Mesenchymal stem cell (in vitro differentiated cells and primary cell): ENCODE data around the gene KCNT1.

Experiments
- DNase-seq: peaks from one replicate; pipeline ENCODE4 v3.0.0-alpha.2; 2013
- H2AFZ ChIP-seq: one replicate; pipeline ENCODE4 v1.6.1; 2013; ENCODE audit warnings: low read depth, mild to moderate bottlenecking, control low read depth, inconsistent platforms, low read length, moderate library complexity
- H2AK5ac ChIP-seq: 2 replicates; pipeline ENCODE4 v1.6.1; 2013; ENCODE audit warnings: low read length, moderate library complexity, mild to moderate bottlenecking, inconsistent platforms; ENCODE audit not compliant: severe bottlenecking
- H2BK120ac ChIP-seq: one replicate; pipeline ENCODE4 v1.6.1; 2013; ENCODE audit warnings: low read depth, mild to moderate bottlenecking, inconsistent platforms, low read length, moderate library complexity
- H2BK12ac ChIP-seq, 2 experiments: one replicate each; pipeline ENCODE4 v1.6.1; 2013; ENCODE audit warnings: inconsistent platforms in 2 of 2, low read length in 2 of 2, mild to moderate bottlenecking in 2 of 2, moderate library complexity in 2 of 2, control low read depth in 1 of 2
- H2BK15ac ChIP-seq: one replicate; pipeline ENCODE4 v1.6.1; 2013; ENCODE audit warnings: mild to moderate bottlenecking, low read depth, inconsistent platforms; ENCODE audit not compliant: poor library complexity, severe bottlenecking
- H2BK5ac ChIP-seq: 2 replicates; pipeline ENCODE4 v1.6.1; 2013; ENCODE audit warnings: low read depth, mild to moderate bottlenecking, low read length, control low read depth, inconsistent platforms; ENCODE audit not compliant: poor library complexity, severe bottlenecking
- H3K14ac ChIP-seq, 2 experiments: one replicate each; pipeline ENCODE4 v1.6.1; 2013; ENCODE audit warnings: inconsistent platforms in 2 of 2, low read length in 2 of 2, control low read depth in 1 of 2, mild to moderate bottlenecking in 1 of 2, moderate library complexity in 1 of 2
- H3K18ac ChIP-seq, 2 experiments: one replicate each; pipeline ENCODE4 v1.6.1; 2013; ENCODE audit warnings: inconsistent platforms in 2 of 2, low read length in 2 of 2, control low read depth in 1 of 2, low read depth in 1 of 2, mild to moderate bottlenecking in 1 of 2
- H3K23ac ChIP-seq, 2 experiments: one replicate each; pipeline ENCODE4 v1.6.1; 2013; ENCODE audit warnings: inconsistent platforms in 2 of 2, low read length in 2 of 2, mild to moderate bottlenecking in 2 of 2, moderate library complexity in 2 of 2, control low read depth in 1 of 2
- H3K27ac ChIP-seq: 2 replicates; pipeline ENCODE4 v1.5.1; 2013; ENCODE audit warnings: mild to moderate bottlenecking, moderate library complexity, low read length, control low read depth, inconsistent platforms; ENCODE audit not compliant: poor library complexity, severe bottlenecking
- H3K27me3 ChIP-seq, 2 experiments: 2 replicates each; pipeline versions ENCODE4 v1.6.1 to v1.7.0; 2013; ENCODE audit warnings: low read length in 2 of 2, mild to moderate bottlenecking in 2 of 2, moderate library complexity in 2 of 2, control low read depth in 1 of 2, inconsistent platforms in 1 of 2; ENCODE audit not compliant: control insufficient read depth in 1 of 2, insufficient read depth in 1 of 2
- H3K36me3 ChIP-seq, 2 experiments: 2 replicates each; pipeline versions ENCODE4 v1.6.1 to v1.7.0; 2013; ENCODE audit warnings: low read length in 2 of 2, control low read depth in 1 of 2, inconsistent platforms in 1 of 2, low read depth in 1 of 2, mild to moderate bottlenecking in 1 of 2; ENCODE audit not compliant: insufficient read depth in 2 of 2, control insufficient read depth in 1 of 2
- H3K4ac ChIP-seq, 2 experiments: one replicate each; pipeline ENCODE4 v1.6.1; 2013; ENCODE audit warnings: inconsistent platforms in 2 of 2, low read length in 2 of 2, mild to moderate bottlenecking in 2 of 2, moderate library complexity in 2 of 2, control low read depth in 1 of 2, low read depth in 1 of 2
- H3K4me1 ChIP-seq: 2 replicates; pipeline ENCODE4 v1.6.1; 2013; ENCODE audit warnings: low read depth, low read length, control low read depth; ENCODE audit not compliant: control insufficient read depth, insufficient read depth
- H3K4me2 ChIP-seq: 2 replicates; pipeline ENCODE4 v1.6.1; 2013; ENCODE audit warnings: low read length, mild to moderate bottlenecking, inconsistent platforms; ENCODE audit not compliant: poor library complexity, severe bottlenecking
- H3K4me3 ChIP-seq, 2 experiments: 2 replicates each; pipeline versions ENCODE4 v1.5.1 to v1.7.0; 2013; ENCODE audit warnings: low read length in 2 of 2, mild to moderate bottlenecking in 2 of 2, control low read depth in 1 of 2, low read depth in 1 of 2; ENCODE audit not compliant: insufficient read depth in 1 of 2
- H3K79me1 ChIP-seq: replicated peaks from 2 replicates; pipeline ENCODE4 v1.6.1; 2013; ENCODE audit warnings: mild to moderate bottlenecking, control low read depth, low read length, inconsistent platforms; ENCODE audit not compliant: poor library complexity, severe bottlenecking
- H3K9ac ChIP-seq: 2 replicates; pipeline ENCODE4 v1.7.0; 2013; ENCODE audit warnings: mild to moderate bottlenecking, low read length, moderate library complexity
- H3K9me3 ChIP-seq: 2 replicates; pipeline ENCODE4 v1.7.0; 2013; ENCODE audit warnings: mild to moderate bottlenecking, low read length; ENCODE audit not compliant: control insufficient read depth
- H4K8ac ChIP-seq: one replicate; pipeline ENCODE4 v1.6.1; 2013; ENCODE audit warnings: inconsistent platforms, mild to moderate bottlenecking, low read length, moderate library complexity
- H4K91ac ChIP-seq: one replicate; pipeline ENCODE4 v1.6.1; 2013; ENCODE audit warnings: mild to moderate bottlenecking, low read length, inconsistent platforms
- WGBS: methylation state at CpG from one replicate; pipeline ENCODE4 v1.1.7; 2013; ENCODE audit warnings: mixed read lengths; 5-methylcytosine and 5-hydroxymethylcytosine counted together

Gene KCNT1

DNA sequence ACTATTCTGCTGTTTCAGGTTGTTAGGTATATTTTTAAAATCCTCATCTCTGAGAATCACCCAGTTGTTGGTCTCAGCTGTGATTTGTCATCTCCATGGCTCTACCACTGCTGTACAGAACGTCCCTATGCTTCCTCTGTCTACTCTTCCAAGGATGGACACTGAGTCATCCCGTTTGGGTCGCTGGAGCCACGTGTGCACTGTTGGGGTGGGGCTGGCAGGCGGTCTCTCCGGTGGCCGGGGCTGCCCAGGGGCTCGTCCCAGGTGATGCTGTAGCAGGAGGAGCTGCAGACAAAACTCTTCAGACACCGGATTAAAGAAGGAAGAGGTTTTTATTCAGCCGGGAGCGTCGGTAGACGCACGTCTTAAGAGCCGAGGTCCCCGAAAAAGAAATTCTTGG is 21.9 kb upstream of the KCNT1 start:
- Histone ChIP-seq H2AFZ (no peak overlapping the region), H3K9ac (no peak overlapping the region), H4K8ac (no peak overlapping the region), H3K23ac (no peak overlapping the region), H3K27me3 (peaks cover 0 to 6% of the 10 kb centered on the region in 2 experiments), H3K4me1 (peaks cover 2% of the 10 kb centered on the region), H4K91ac (no peak overlapping the region), H3K4me2 (no peak overlapping the region), H2AK5ac (no peak overlapping the region), H3K4me3 (no peak overlapping the region), H2BK12ac (no peak overlapping the region), H2BK120ac (no peak overlapping the region), H3K36me3 (no peaks in the 10 kb centered on the region), H2BK5ac (no peak overlapping the region), H3K4ac (no peak overlapping the region), H3K79me1 (no peaks in the 10 kb centered on the region), H3K9me3 (no peaks in the 10 kb centered on the region), H3K27ac (no peak overlapping the region), H2BK15ac (no peak overlapping the region), H3K18ac (no peak overlapping the region), H3K14ac (no peak overlapping the region)
- 71% methylated on average over 16 of the region's 16 CpGs for WGBS
- DNase-seq, result no peak

DNA sequence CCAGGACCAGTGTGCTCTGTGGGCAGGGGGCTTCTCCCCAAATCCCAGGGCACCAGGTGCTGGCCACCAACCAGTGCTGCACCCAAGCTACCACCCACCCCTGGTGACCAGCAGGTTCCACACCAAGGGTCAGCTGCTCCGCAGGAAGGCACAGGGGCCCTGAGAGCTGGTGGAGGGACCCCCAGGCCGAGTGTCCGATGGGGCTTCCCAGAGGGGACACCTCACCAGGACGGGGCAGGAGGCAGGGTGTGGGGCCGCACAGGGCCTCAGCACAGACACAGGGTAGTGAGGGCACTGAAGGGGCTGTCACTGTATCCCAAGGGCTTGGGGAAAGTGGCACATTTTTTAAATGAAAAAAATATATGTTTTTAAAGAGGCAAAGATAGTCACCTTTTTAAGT is 20.8 kb upstream of the KCNT1 start:
- H2BK120ac ChIP-seq, result no peak overlapping the region
- no peak overlapping the region for H2AFZ ChIP-seq
- no peak for DNase-seq
- no peak overlapping the region for H2AK5ac ChIP-seq
- no peaks in the 10 kb centered on the region for H3K36me3 ChIP-seq
- no peak overlapping the region for H3K18ac ChIP-seq
- H4K91ac ChIP-seq, result no peak overlapping the region
- H3K79me1 ChIP-seq, result no peaks in the 10 kb centered on the region
- peaks cover 2% of the 10 kb centered on the region for H3K4me1 ChIP-seq
- no peak overlapping the region for H3K23ac ChIP-seq
- H2BK15ac ChIP-seq, result no peak overlapping the region
- no peaks in the 10 kb centered on the region for H3K9me3 ChIP-seq
- no peak overlapping the region for H3K4ac ChIP-seq
- no peak overlapping the region for H3K9ac ChIP-seq
- no peak overlapping the region for H4K8ac ChIP-seq
- H3K4me2 ChIP-seq, result no peak overlapping the region
- H2BK12ac ChIP-seq, result no peak overlapping the region
- H2BK5ac ChIP-seq, result no peak overlapping the region
- H3K14ac ChIP-seq, result no peak overlapping the region
- no peak overlapping the region for H3K4me3 ChIP-seq
- no peak overlapping the region for H3K27ac ChIP-seq
- WGBS, result 84% methylated on average over 5 of the region's 5 CpGs
- peaks cover 0 to 6% of the 10 kb centered on the region in 2 experiments for H3K27me3 ChIP-seq

DNA sequence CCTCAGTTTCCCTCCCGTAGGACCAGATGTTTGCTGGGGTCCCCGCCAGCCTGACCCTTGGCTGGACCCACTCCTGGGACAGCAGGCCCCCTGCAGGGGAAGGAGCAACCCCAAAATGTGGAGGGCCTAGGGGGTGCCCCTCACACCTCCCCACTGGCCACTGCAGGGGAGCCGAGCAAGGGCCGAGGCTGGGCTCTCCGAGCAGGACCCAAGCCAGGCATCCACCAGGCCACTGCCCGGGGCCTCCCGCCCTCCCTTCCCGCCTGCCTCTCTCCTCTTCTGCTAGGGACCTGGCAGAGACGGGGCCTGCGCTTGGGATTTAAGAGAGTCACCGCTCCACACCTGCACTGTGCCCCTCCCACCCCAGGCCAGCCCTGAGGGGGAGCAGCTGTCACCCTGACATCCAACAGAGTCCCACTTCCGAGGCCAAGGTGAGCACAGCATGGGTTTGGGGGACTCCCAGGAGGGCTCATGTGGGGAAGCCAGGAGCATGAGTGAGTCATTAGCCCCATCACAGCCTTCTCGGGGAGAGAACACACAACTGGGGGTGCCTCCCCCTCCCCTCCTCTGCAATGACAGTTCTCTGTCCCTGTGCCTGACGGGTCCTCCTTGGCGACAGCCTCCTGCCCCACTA is 18.5 kb upstream of the KCNT1 start:
- WGBS, result 81% methylated on average over 15 of the region's 15 CpGs
- no peak overlapping the region for H3K27ac ChIP-seq

DNA sequence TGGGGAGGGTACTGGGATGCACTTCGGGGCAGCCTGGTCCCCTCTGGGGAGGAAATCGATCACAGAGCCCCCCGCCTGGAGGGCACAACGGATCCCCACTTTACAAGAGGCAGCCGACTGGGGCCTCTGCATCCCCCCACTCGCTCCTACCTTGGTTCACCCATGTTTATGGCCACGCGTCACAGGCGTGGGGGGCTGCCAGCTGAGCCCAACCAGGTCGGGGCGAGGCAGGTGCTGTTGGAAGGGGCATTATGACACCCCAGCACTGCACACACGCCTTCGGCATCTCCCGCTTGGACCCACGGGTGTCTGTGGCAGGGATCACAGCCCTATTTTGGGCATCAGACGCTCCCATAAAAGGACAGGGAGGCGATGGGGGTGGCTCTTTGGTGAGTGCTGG is 17.3 kb upstream of the KCNT1 start:
- no peak overlapping the region for H2AK5ac ChIP-seq
- H3K27me3 ChIP-seq, result peaks cover 0 to 14% of the 10 kb centered on the region in 2 experiments
- H3K4ac ChIP-seq, result no peak overlapping the region
- H3K79me1 ChIP-seq, result no peaks in the 10 kb centered on the region
- no peak overlapping the region for H3K14ac ChIP-seq
- no peak overlapping the region for H3K4me3 ChIP-seq
- no peak overlapping the region for H4K8ac ChIP-seq
- H3K4me2 ChIP-seq, result no peak overlapping the region
- DNase-seq, result no peak
- peaks cover 2% of the 10 kb centered on the region for H3K4me1 ChIP-seq
- H4K91ac ChIP-seq, result no peak overlapping the region
- no peak overlapping the region for H2BK5ac ChIP-seq
- H3K18ac ChIP-seq, result no peak overlapping the region
- H3K23ac ChIP-seq, result no peak overlapping the region
- no peak overlapping the region for H2AFZ ChIP-seq
- no peak overlapping the region for H3K27ac ChIP-seq
- H3K9ac ChIP-seq, result no peak overlapping the region
- H2BK120ac ChIP-seq, result no peak overlapping the region
- H2BK12ac ChIP-seq, result no peak overlapping the region
- 78% methylated on average over 17 of the region's 17 CpGs for WGBS
- no peaks in the 10 kb centered on the region for H3K9me3 ChIP-seq
- H2BK15ac ChIP-seq, result no peak overlapping the region
- H3K36me3 ChIP-seq, result no peaks in the 10 kb centered on the region

More for the DNA sequence above, 18.5 kb upstream of the KCNT1 start:
- Histone ChIP-seq H4K8ac (no peak overlapping the region), H2AFZ (no peak overlapping the region), H4K91ac (no peak overlapping the region), H3K27me3 (peaks cover 0 to 12% of the 10 kb centered on the region in 2 experiments), H3K4ac (no peak overlapping the region), H3K79me1 (no peaks in the 10 kb centered on the region), H3K9ac (no peak overlapping the region), H2BK15ac (no peak overlapping the region), H2BK5ac (no peak overlapping the region), H3K18ac (no peak overlapping the region), H2BK120ac (no peak overlapping the region), H3K23ac (no peak overlapping the region), H3K4me1 (peaks cover 2% of the 10 kb centered on the region), H3K36me3 (no peaks in the 10 kb centered on the region), H3K4me2 (no peak overlapping the region), H2BK12ac (no peak overlapping the region), H3K9me3 (no peaks in the 10 kb centered on the region), H2AK5ac (no peak overlapping the region), H3K4me3 (no peak overlapping the region), H3K14ac (no peak overlapping the region)
- no peak for DNase-seq
